CD4-positive, alpha-beta T cell (primary cell): Measurements from ENCODE around the gene IRF3. TPM values are rescaled to one million over a fixed set of nuclear protein-coding genes. Genes with fewer than 3 reads are reported as not detected.
A peak's percentile ranks its signal among the peaks of the same experiment; 100 is the strongest.

ENCODE experiments used
- ATAC-seq: fragments of 200-7000 bp; cut with Tn5 transposase; one replicate; pipeline ENCODE4 v1.10.0; 2022; ENCODE audit warnings: mild to moderate bottlenecking; ENCODE audit not compliant: poor library complexity
- CTCF ChIA-PET: fragments of 350-600 bp; sonication (Branson Sonifier 250); formaldehyde crosslinking; loops from one replicate; lab custom pipeline; 2021; ENCODE audit warnings: antibody characterized with exemption, inconsistent platforms; lab: Charles Lee
- POLR2A ChIA-PET: fragments of 350-600 bp; sonication (Branson Sonifier 250); formaldehyde crosslinking; loops from one replicate; lab custom pipeline; 2021; ENCODE audit warnings: antibody characterized with exemption, inconsistent platforms; lab: Charles Lee
- DNase-seq, 14 experiments: peaks; one replicate each; pipeline ENCODE4 v3.0.0-alpha.2; 2013 to 2020; ENCODE audit warnings: mixed read lengths in 2 of 14
- H3K27ac ChIP-seq, 2 donors: one replicate each; pipeline versions ENCODE4 v1.5.1 to v1.7.0; 2013; ENCODE audit warnings: low read length in 2 of 2, low read depth in 1 of 2, mild to moderate bottlenecking in 1 of 2
- H3K27me3 ChIP-seq, 2 experiments: 1 replicate in 1 of 2; 2 replicates in 1 of 2; pipeline versions ENCODE4 v1.6.1 to v1.7.0; 2013; ENCODE audit warnings: low read length in 2 of 2, control low read depth in 1 of 2, mild to moderate bottlenecking in 1 of 2, moderate library complexity in 1 of 2; ENCODE audit not compliant: insufficient read depth in 2 of 2, control insufficient read depth in 1 of 2
- H3K36me3 ChIP-seq: one replicate; pipeline ENCODE4 v1.6.1; 2013; ENCODE audit warnings: low read length, control low read depth; ENCODE audit not compliant: insufficient read depth
- H3K4me1 ChIP-seq: one replicate; pipeline ENCODE4 v1.6.1; 2013; ENCODE audit warnings: low read length, control low read depth; ENCODE audit not compliant: insufficient read depth
- H3K4me3 ChIP-seq: one replicate; pipeline ENCODE4 v1.5.1; 2013; ENCODE audit warnings: mild to moderate bottlenecking, low read length, moderate library complexity
- H3K9me3 ChIP-seq, 2 experiments: 1 replicate in 1 of 2; 2 replicates in 1 of 2; pipeline versions ENCODE4 v1.6.1 to v1.7.0; 2013; ENCODE audit warnings: low read length in 2 of 2, mild to moderate bottlenecking in 2 of 2, control low read depth in 1 of 2, moderate library complexity in 1 of 2; ENCODE audit not compliant: control insufficient read depth in 1 of 2, insufficient read depth in 1 of 2
- H3K27ac Mint-ChIP-seq: one replicate; pipeline ENCODE4 v1.8.0; 2020; ENCODE audit warnings: mixed read lengths
- H3K27me3 Mint-ChIP-seq: one replicate; pipeline ENCODE4 v1.8.0; 2021; ENCODE audit warnings: mixed read lengths
- H3K36me3 Mint-ChIP-seq: one replicate; pipeline ENCODE4 v1.8.0; 2021; ENCODE audit warnings: low read depth, mixed read lengths
- H3K4me1 Mint-ChIP-seq: one replicate; pipeline ENCODE4 v1.8.0; 2021; ENCODE audit warnings: low read depth, mixed read lengths
- H3K4me3 Mint-ChIP-seq: one replicate; pipeline ENCODE4 v1.8.0; 2020; ENCODE audit warnings: mild to moderate bottlenecking, mixed read lengths
- H3K9me3 Mint-ChIP-seq: one replicate; pipeline ENCODE4 v1.8.0; 2020; ENCODE audit warnings: mixed read lengths
- intact Hi-C, 2 experiments: fragments of 100-400 bp; cut with DNase I in 1 of 2; cut with micrococcal nuclease in 1 of 2; formaldehyde crosslinking; loops; one replicate each; pipeline versions ENCODE4 v1.15.1 to v1.9.0; 2023 to 2025; cut with DNase I, micrococcal nuclease
- total RNA-seq, 174 experiments: library from RNA in 2 of 174; stranded (reverse) in 2 of 174; gene quantifications; one replicate each; pipeline ENCODE4 v1.2.3 and lab custom pipeline; 2021 to 2026
- TF ChIP-seq, protein P1 (sequence below): fragments of 200-600 bp; IDR thresholded peaks from one replicate; pipeline ENCODE4 v1.8.0; 2022; ENCODE audit warnings: antibody characterized with exemption, mild to moderate bottlenecking

The IRF3 gene
- total RNA-seq, 2 experiments from 2014 or later: 109 to 119 TPM

DNA sequence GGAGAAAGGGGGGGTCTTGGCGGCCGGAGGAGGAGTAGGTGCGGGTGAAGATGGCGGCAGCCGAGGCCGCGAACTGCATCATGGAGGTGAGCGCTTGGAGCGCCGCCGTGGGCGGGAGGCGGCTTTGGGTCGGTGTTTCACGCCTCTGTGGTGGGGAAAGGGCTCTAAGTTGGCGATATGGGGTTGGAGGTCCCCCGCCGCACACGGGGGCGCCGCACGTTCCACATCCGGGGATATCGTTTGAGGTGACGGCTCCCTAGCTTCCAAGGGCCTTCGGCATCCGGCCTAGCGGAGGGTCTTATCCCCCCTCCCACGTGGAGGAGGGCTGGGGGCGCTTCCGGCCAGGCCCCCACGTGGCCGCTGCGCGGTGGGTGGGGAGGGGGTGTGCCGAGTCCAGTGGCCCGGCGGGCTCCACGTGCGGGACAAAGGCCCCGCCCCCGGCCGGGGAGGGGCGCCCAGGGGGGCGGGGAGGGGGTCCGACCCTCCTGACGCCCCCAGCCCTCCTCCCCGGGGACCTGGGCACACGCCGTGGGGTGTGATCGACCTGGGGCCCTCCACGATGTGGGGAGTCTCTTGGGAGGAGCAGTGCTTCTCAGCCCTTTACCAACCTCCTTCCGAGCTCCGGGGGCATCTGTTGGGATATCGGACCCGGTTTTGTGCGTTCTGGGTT, 11.7 kb upstream of the IRF3 start, which contains the start of gene PRMT1:
TSS of gene PRMT1 (plus strand) at position 41 of the 670 bp plus-strand sequence. CDS start at position 51, 10 bp downstream.
- ChIA-PET CTCF (interaction anchor here (0.6 to 3.4 kb wide), 9 partner anchors 12 to 205 kb away, joined by 3 to 22 read pairs (median 3); partner anchors contain the start of genes ADM5, FLT3LG, NOSIP and PRRG2), POLR2A (interaction anchor here (0.7 to 6.6 kb wide), 32 partner anchors 9 to 226 kb away, joined by 3 to 92 read pairs (median 6); partner anchors contain the start of genes AKT1S1, ALDH16A1, AP2A1 and BCL2L12)
- H3K27ac ChIP-seq: peak within 1 kb of the TSS; percentile 98
- no peaks in the 10 kb centered on the region for H3K9me3 ChIP-seq
- TF ChIP-seq, protein P1, sequence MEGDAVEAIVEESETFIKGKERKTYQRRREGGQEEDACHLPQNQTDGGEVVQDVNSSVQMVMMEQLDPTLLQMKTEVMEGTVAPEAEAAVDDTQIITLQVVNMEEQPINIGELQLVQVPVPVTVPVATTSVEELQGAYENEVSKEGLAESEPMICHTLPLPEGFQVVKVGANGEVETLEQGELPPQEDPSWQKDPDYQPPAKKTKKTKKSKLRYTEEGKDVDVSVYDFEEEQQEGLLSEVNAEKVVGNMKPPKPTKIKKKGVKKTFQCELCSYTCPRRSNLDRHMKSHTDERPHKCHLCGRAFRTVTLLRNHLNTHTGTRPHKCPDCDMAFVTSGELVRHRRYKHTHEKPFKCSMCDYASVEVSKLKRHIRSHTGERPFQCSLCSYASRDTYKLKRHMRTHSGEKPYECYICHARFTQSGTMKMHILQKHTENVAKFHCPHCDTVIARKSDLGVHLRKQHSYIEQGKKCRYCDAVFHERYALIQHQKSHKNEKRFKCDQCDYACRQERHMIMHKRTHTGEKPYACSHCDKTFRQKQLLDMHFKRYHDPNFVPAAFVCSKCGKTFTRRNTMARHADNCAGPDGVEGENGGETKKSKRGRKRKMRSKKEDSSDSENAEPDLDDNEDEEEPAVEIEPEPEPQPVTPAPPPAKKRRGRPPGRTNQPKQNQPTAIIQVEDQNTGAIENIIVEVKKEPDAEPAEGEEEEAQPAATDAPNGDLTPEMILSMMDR: no peak
- intact Hi-C loops: loop anchor here (2.0 to 10.0 kb wide), 4 partner anchors 107 to 285 kb away; partner anchors contain the start of genes FLT3LG (in 1 of the 2) and RPS11 (in 1 of the 2)
- H3K4me3 ChIP-seq: peak within 1 kb of the TSS; percentile 99
- Mint-ChIP-seq H3K27ac (peak within 1 kb of the TSS; percentile 97), H3K4me3 (peak within 1 kb of the TSS; percentile 97), H3K9me3 (no peaks in the 10 kb centered on the region), H3K36me3 (peaks cover 41% of the 10 kb centered on the region), H3K4me1 (peaks cover 40% of the 10 kb centered on the region), H3K27me3 (no peaks in the 10 kb centered on the region)
- peak; percentile 39 for ATAC-seq
- H3K36me3 ChIP-seq: peaks cover 24% of the 10 kb centered on the region
- peak in 10 of 14 experiments; percentile 24 to 80 (median 48) for DNase-seq
- no peaks in the 10 kb centered on the region for H3K27me3 ChIP-seq
- H3K4me1 ChIP-seq: peaks cover 51% of the 10 kb centered on the region

DNA sequence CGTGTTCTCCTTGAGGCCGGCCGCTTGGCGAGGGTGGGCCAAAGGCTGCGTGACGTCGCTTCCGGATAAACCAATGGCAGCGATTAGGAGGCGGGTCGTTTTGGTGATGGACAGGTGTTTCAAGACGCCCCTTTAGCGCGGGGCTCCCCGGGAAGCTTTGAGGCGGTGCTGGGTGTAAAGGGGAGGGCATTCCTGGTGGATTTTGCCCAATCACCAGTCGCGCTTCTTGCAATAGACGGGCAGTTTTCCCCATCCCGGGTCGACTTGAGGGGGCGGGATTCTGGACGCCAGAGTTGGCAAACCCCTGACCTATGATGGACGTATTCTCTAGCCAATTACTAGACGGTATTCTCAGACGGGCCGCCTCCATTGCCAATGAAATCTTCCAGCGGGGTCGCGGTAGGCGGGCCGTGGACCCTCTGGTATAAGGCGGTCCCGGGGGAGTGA, 11.2 kb upstream of the IRF3 start:
- H3K36me3 Mint-ChIP-seq: peaks cover 36% of the 10 kb centered on the region
- H3K27me3 Mint-ChIP-seq: no peaks in the 10 kb centered on the region
- peak; percentile 72 for ATAC-seq
- peaks cover 56% of the 10 kb centered on the region for H3K4me1 ChIP-seq
- TF ChIP-seq, protein P1: no peak
- H3K9me3 ChIP-seq: no peaks in the 10 kb centered on the region
- peaks cover 46% of the 10 kb centered on the region for H3K4me1 Mint-ChIP-seq
- peak overlapping the region; percentile 97 for H3K4me3 Mint-ChIP-seq
- H3K27ac Mint-ChIP-seq: peak overlapping the region; percentile 97
- intact Hi-C loops: loop anchor here (1.0 to 10.0 kb wide), 6 partner anchors 36 to 285 kb away; partner anchors contain the start of genes FLT3LG (in 1 of the 2), PRR12 (in 1 of the 2) and RPS11 (in 1 of the 2)
- ChIA-PET POLR2A (interaction anchor here (0.7 to 6.6 kb wide), 36 partner anchors 9 to 225 kb away, joined by 3 to 92 read pairs (median 6); partner anchors contain the start of genes ADM5, AKT1S1, ALDH16A1 and AP2A1), CTCF (interaction anchor here (0.8 to 3.4 kb wide), 6 partner anchors 13 to 174 kb away, joined by 3 to 22 read pairs (median 5); partner anchors contain the start of gene RRAS)
- peak; percentile 95 to 100 (median 98) for DNase-seq
- no peaks in the 10 kb centered on the region for H3K27me3 ChIP-seq
- H3K36me3 ChIP-seq: peaks cover 19% of the 10 kb centered on the region
- no peaks in the 10 kb centered on the region for H3K9me3 Mint-ChIP-seq
- peak overlapping the region; percentile 98 for H3K27ac ChIP-seq
- H3K4me3 ChIP-seq: peak overlapping the region; percentile 99

DNA sequence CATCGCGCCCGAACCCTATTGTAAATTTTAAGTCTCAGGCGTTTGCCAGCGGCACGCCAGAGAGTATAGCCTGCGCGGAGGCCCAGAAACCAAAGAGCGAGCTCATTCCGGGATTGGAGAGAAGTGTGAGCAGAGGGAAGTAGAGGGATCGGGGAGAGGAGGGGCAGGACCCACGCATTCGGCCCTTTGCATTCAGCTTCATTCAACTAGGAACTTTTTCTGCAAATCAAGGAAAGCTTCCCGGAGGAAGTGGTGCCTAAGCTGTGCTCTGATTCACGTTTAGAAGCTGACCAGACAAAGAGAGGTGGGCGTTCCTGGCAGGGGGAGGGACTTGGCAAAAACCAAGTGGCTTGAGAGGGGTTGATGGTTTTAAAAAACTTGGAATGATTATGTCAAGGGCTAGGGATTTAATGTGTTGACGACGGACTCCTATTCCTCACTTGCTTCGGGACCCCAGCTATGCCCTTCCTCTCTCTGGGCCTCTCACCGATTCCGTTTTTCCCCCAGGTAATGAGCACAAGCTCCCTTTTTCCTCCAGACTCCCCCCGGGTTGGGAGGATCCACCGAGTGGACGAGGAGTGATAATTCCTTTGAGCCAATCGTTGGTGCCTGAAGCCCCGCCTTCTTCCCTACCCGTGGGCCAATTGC, 10.6 kb upstream of the IRF3 start:
- POLR2A ChIA-PET: interaction anchor here (0.7 to 6.6 kb wide), 36 partner anchors 8 to 224 kb away, joined by 3 to 92 read pairs (median 6); partner anchors contain the start of genes ADM5, AKT1S1, ALDH16A1 and AP2A1
- intact Hi-C loops: loop anchor here (1.0 to 10.0 kb wide), 6 partner anchors 35 to 284 kb away; partner anchors contain the start of genes FLT3LG (in 1 of the 2), PRR12 (in 1 of the 2) and RPS11 (in 1 of the 2)
- peaks cover 33% of the 10 kb centered on the region for H3K36me3 Mint-ChIP-seq
- H3K9me3 Mint-ChIP-seq: no peaks in the 10 kb centered on the region
- peak in 4 of 14 experiments; percentile 39 to 82 (median 70) for DNase-seq
- ATAC-seq: peak; percentile 9
- H3K27ac ChIP-seq: peak overlapping the region; percentile 98
- no peaks in the 10 kb centered on the region for H3K9me3 ChIP-seq
- peaks cover 47% of the 10 kb centered on the region for H3K4me1 Mint-ChIP-seq
- peak overlapping the region; percentile 97 for H3K27ac Mint-ChIP-seq
- peaks cover 53% of the 10 kb centered on the region for H3K4me1 ChIP-seq
- TF ChIP-seq, protein P1: no peak
- CTCF ChIA-PET: interaction anchor here (0.8 to 3.4 kb wide), 7 partner anchors 12 to 203 kb away, joined by 3 to 22 read pairs (median 4); partner anchors contain the start of gene RRAS
- H3K27me3 Mint-ChIP-seq: no peaks in the 10 kb centered on the region
- H3K27me3 ChIP-seq: no peaks in the 10 kb centered on the region
- H3K4me3 Mint-ChIP-seq: peak overlapping the region; percentile 97
- H3K36me3 ChIP-seq: peaks cover 13% of the 10 kb centered on the region
- peak overlapping the region; percentile 99 for H3K4me3 ChIP-seq
